NCI-H2196 treated with DMSO at 0.1 percent for 48 hours (cell line): ENCODE data around the gene TCF7L2.

Experiments
- DNase-seq: peaks from one replicate; lab custom pipeline; 2025; ENCODE audit not compliant: unreplicated experiment; lab: John Stamatoyannopoulos, UW

TCF7L2 gene

GRCh38 chr10:113175176-113175575 lies 225.1 kb downstream of the TCF7L2 start:
- DNase-seq = no peak

DNA sequence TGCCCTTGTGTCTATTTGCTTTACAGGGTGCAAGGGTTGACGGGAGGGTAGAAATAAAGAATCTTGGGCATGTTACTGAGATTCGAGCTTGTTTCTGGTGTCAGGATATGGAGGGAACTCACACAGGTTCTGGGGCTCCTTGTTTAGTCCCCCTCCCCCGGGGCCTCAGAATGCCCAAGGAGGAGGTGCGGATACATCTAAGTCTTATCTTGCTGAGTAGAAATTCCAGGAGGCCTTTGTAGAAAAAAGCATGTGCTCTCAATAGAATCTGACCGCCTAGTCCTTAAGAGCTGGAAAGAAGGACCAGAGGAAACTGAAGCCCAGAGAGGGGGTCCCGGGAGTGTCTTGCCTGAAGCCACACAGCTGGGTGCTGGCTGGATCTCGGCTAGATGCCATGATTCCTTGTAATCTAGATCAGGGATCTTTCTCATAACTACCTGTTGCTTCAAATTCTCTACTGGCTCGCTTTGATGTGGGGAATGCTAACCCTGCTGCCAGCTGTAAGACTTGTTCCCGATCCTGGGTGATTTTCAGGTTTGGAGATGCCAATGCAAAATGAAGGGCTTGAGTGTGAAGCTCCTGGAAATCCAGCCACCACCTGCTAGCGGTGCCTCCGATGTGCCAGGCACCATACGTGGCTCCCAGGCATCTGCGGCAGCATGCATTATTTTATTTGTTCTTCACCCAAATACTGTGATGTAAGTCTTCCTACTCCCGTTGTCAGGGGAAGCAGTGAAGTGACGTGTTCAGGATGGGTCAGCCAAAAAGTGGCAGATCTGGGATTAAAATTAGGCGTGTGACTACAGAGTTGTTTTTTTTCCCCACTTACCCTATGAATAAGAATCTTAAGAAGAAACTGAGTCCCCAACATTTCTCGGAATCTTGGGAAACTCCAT lies 226.0 kb downstream of the TCF7L2 start:
- DNase-seq = no peak

DNA sequence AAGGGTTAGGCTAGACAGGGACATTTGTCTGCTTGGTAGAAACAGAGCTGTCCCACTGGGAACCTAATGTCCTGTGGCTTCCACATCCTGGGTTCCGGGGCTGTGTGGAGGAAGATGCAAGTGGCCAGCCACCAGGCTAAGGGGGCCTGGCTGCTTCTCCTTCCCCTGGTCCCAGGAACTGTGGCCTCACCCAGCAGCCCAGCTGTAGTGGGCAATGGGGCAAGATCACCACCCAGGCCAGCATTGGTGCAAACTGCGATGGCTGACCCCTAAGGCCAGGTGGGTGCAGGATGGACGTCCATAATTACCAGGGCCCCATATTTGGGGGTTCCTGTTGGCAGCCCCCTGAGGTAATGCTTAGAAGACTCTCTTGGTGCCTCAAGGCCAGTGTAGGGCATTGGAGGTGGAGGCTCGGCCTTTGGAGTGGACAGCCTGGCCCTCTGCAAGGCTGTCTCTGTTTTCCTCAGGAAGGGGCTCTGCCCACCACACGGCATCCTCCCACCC lies 226.7 kb downstream of the TCF7L2 start:
- no peak for DNase-seq

DNA sequence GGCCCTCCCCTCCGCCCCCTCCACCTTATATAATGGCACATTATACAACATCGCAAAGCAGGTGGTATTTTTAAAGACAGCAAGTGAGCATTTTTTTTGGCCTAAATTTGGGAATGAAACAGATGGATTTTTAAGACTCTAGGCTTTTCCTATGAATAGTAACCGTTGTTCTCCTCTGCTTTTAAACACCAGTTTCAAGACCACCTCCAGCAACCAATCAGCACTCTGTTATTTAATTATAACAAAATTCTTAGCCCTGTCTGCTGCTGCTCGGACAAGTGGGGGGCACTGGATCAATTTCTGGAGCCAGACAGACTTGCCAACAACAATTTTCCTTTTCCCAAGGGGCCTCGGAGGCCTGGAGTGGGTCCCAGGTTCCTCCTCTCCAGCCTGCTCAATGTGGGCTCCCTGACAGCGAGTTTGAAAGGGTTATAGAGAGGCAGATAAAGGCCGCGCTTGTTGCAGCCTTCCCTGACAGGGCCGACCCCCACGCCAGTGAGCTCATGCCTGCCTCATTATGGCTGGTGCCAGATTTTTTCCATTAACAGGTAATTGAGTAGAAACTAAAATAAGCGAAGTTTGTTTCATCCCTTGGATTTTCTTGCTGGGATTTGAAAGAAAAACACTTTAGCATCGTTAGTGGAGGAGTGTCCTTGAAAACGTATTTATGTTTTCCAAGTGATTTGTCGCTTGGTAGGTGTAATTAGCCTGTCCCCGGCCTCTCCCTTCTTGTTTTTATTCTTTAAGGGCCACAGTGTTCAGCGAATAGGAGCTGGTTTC lies 227.3 kb downstream of the TCF7L2 start:
- DNase-seq = no peak

- no peak for DNase-seq
These were observed 227.9 kb downstream of the TCF7L2 start for GRCh38 chr10:113177936-113178335.

DNA sequence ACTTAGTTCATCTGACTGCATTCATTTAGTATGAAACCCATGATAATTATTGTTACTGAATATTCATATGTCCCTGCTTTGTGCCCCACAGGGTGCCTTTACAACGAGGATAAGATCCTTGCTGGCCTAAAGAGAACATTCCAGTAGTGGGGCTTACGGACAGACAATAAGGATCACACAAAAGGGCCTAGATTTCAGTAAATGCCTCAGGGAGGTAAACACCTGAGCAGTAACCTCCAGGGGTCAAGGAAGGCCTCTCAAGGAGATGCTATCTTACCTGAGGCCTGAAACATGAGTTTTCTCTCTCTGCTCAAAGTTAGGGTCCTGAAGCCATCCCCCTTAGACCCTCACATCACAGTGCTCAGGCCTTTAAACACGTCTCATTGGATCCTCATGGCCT lies 228.7 kb downstream of the TCF7L2 start:
- no peak for DNase-seq

- no peak for DNase-seq
These were observed 229.2 kb downstream of the TCF7L2 start for GRCh38 chr10:113179265-113179664.

- no peak for DNase-seq
These were observed 229.9 kb downstream of the TCF7L2 start for GRCh38 chr10:113179966-113180365.

GRCh38 chr10:113180401-113181154 lies 230.5 kb downstream of the TCF7L2 start:
- no peak for DNase-seq

- DNase-seq = no peak
These were observed 232.1 kb downstream of the TCF7L2 start for GRCh38 chr10:113182154-113182553.

GRCh38 chr10:113183573-113183972 lies 233.5 kb downstream of the TCF7L2 start:
- no peak for DNase-seq

DNA sequence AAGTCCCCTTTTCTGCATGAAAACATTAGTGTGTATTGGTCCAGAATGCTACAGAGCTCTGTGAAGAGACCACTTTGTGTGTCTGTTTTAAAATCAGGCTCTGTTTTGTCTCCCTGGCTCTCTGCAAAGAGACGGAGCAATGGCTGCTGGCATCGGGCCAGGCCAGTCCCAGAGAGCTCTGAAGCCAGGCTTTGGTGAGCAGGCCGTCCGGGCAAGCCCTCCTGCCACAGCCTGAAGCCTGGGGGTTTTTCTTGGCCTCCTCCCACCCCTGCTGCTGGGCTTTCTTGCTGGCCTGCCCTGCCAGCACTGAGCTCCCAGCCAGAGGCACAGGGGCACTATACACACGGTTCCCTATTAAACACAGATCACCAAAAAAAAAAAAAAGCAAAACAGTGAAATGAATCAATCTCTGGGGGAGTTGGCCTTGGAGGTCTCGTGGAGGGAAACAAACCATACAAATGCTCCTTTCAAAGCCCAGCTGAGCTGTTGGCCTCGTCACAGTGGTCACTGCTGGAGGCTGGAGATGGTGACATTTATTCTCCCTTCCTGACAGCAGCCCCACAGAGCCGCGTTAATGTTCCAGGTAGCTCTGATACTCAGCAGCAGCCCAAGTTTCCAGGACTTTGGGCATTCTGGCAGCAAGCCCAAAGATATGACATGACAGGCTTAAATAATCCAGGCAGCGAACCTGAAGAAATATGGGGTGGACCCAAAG lies 237.2 kb downstream of the TCF7L2 start:
- DNase-seq = no peak

DNA sequence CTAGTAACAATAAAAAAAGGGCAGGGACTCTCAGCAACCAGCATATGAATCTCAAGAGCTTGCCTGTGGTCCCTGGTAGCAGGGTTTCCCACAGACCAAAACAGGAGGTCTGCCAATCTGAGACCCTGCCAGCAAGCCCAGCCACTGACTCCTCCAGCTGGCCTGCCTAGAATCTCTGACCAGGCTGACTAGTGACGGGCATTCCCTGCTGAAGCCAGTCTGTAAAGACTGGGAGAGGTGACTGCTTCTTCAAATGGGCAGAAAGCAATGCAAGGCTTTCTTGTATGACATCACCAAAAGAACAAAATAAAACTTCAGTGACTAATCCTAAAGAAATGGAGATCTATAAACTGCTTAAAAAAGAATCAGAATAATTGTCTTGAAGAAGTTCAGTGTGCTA lies 249.4 kb downstream of the TCF7L2 start:
- DNase-seq = no peak

DNA sequence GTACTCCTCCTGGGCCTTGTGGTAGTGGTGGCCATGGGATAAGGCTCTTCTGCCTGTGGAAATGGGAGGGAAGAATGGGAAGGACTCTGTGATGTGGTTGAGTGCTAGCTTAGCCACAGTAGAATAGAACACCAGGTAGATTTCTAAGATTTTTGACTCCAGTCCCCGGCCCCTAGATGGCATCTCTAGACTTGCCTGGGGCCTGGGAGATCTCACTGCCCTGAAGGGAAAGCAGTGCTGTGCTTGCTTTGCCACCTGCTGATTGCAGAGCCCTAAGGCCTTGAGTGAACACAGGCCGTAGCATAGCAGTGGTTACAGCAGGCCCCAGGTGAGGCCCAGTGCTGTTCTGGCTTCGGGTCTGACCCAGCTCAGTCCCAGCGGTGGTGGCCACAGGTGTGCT lies 252.0 kb downstream of the TCF7L2 start:
- no peak for DNase-seq

DNA sequence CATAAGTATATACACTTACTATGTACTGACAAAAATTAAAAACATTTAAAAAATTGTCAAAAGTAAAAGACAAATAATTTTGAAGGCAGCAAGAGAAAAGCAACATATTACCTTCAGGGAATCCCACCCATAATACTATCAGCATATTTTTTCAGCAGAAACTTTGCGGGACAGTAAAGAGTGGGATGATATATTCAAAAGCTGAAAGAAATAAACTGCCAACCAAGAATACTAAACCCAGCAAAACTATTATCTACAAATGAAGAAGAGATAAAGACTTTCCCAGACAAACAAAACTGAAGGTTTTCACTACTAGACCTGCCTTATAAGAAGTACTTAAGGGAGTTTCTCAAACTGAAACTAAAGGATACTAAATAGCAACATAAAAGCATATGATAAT lies 257.9 kb downstream of the TCF7L2 start:
- no peak for DNase-seq

GRCh38 chr10:113213035-113213434 lies 263.0 kb downstream of the TCF7L2 start:
- DNase-seq = no peak

DNA sequence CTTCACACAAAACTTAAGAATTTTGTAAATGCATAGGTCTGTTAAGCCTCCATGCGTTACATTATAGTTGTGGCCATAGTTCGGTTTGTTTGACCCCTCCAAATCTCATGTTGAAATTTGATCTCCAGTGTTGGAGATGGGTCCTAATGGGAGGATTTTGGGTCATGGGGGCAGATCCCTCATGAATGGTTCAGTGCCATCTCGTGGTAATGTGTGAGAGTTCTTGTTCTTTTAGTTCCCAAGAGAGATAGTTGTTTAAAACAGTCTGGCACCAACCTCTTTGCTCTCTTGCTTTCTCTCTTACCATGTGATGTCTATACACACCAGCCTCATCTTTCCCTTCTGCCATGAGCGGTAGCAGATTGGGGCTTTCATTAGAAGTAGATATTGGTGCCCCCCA lies 264.3 kb downstream of the TCF7L2 start:
- DNase-seq = no peak

DNA sequence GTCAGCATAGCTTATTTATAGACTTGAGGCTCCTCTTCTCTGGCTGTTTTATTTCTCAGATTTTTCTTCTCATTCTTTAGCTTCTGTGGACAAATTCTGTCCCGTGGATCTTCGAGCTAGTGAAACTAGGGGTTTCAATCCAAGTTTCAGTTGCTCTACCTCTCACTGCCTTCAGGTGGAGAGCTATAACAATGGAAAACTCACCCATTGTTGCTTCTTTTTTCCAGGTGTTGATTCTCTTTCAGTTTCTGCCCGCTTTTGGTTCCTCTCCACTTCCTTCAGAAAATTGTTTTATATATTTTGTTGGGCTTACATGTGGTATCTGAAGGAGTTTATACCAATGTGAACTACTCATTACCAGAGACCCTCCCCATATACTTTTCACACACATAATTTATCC lies 266.1 kb downstream of the TCF7L2 start:
- no peak for DNase-seq
